Measurements from ENCODE around the gene PTPRS. TPM values are rescaled to one million over a fixed set of nuclear protein-coding genes. Genes with fewer than 3 reads are reported as not detected.

Gene PTPRS
- total and polyA plus RNA-seq, 2 of the 8 experiments (the other 6 are each of a cell fraction or from before 2014, with no cell fraction given), result 96.8 to 223 TPM

- Histone ChIP-seq H3K36me3 (ENCODE audit: control insufficient read depth in 2 of 4, insufficient read depth in 4 of 4, low read length in 3 of 4) (no peaks in the 10 kb centered on the region), H3K18ac (ENCODE audit: extremely low read depth, low read length) (peak overlapping the region; percentile 19; the same call in 1 of the 2 replicates), H2AK5ac (ENCODE audit: low read depth, low read length) (no peak overlapping the region), H3K56ac (replicated peaks; ENCODE audit: insufficient read length, low read depth, low read length) (no peak overlapping the region), H3K4me3 (ENCODE audit: extremely low read depth in 1 of 4, insufficient read depth in 2 of 4, low read depth in 3 of 4, low read length in 4 of 4) (no peak overlapping the region), H2AFZ (ENCODE audit: low read length) (no peak overlapping the region), H3K9me3 (ENCODE audit: insufficient read depth in 2 of 2, low read depth in 1 of 2, low read length in 1 of 2) (peaks cover 4 to 7% of the 10 kb centered on the region in 2 experiments; a peak in 2 of 4 replicates), H4K20me1 (replicated peaks in 1 of 2; ENCODE audit: control insufficient read depth in 1 of 2, insufficient read depth in 2 of 2, low read length in 2 of 2) (no peaks in the 10 kb centered on the region), H4K5ac (ENCODE audit: insufficient read length, low read depth, low read length) (no peak overlapping the region), H3K27ac (ENCODE audit: low read depth, low read length) (no peak overlapping the region), H3K27me3 (replicated peaks in 1 of 4; ENCODE audit: control insufficient read depth in 3 of 4, extremely low read depth in 1 of 4, insufficient read depth in 3 of 4, low read length in 3 of 4) (peaks cover 10 to 21% (median 16%) of the 10 kb centered on the region in 4 experiments), H2BK15ac (ENCODE audit: low read length) (no peak overlapping the region), H2BK20ac (ENCODE audit: low read length) (no peak overlapping the region), H2BK5ac (ENCODE audit: low read depth, low read length) (no peak overlapping the region), H3K79me1 (ENCODE audit: low read depth, low read length) (no peaks in the 10 kb centered on the region), H4K91ac (replicated peaks; ENCODE audit: insufficient read length, low read length) (no peak overlapping the region), H3K79me2 (ENCODE audit: control insufficient read depth in 1 of 2, insufficient read depth in 2 of 2, low read length in 2 of 2) (no peaks in the 10 kb centered on the region), H3K4me2 (ENCODE audit: insufficient read depth in 1 of 2, low read depth in 2 of 2, low read length in 2 of 2) (no peak overlapping the region), H3K23ac (ENCODE audit: insufficient read length) (no peak overlapping the region), H3K9ac (replicated peaks in 1 of 4; ENCODE audit: extremely low read depth in 1 of 4, low read depth in 3 of 4, low read length in 3 of 4) (no peak overlapping the region), H2BK120ac (replicated peaks; ENCODE audit: low read depth, low read length) (no peak overlapping the region), H4K8ac (ENCODE audit: extremely low read depth, insufficient read depth, low read length) (no peak overlapping the region), H3K23me2 (ENCODE audit: low read depth, low read length) (no peaks in the 10 kb centered on the region), H3K4me1 (replicated peaks in 1 of 4; ENCODE audit: control insufficient read depth in 3 of 4, insufficient read depth in 4 of 4, low read length in 3 of 4) (peaks cover 0 to 1% (median 0%) of the 10 kb centered on the region in 4 experiments; a peak in 3 of 7 replicates), H3K4ac (replicated peaks; ENCODE audit: insufficient read length, low read depth, low read length) (no peak overlapping the region), H3K14ac (ENCODE audit: insufficient read length) (no peak overlapping the region), H2BK12ac (ENCODE audit: low read depth, low read length) (no peak overlapping the region)
- no peak for FAIRE-seq
- DNase-seq (ENCODE audit: low read depth in 1 of 2, low spot score in 2 of 2), result no peak
- TF ChIP-seq TBP (IDR thresholded peaks at IDR 0.05; ENCODE audit: low read depth, low read length) (no peak), EZH2 (IDR thresholded peaks at IDR 0.05; ENCODE audit: low read depth, low read length, severe bottlenecking) (no peak), MAX (IDR thresholded peaks at IDR 0.05) (peak; percentile 51; the same call in 1 of the 2 replicates), E2F6 (IDR thresholded peaks at IDR 0.05) (peak; percentile 50; the same call in 1 of the 2 replicates), HDAC6 (IDR thresholded peaks at IDR 0.05; ENCODE audit: low read depth, low read length) (no peak), KDM4A (IDR thresholded peaks at IDR 0.05; ENCODE audit: low read depth, low read length, severe bottlenecking) (no peak)
- POLR2A ChIA-PET (ENCODE audit: partially characterized antibody), result interaction anchor here (0.7 to 0.9 kb wide), 2 partner anchors 10 to 52 kb away, joined by 3 to 4 read pairs; no protein-coding TSS in a partner anchor
- 67% methylated on average over 6 of the region's 6 CpGs; no CpG with 5 or more reads in 1 of the 2 experiments for WGBS, 2 experiments (ENCODE audit: extremely low coverage in 1 of 2, insufficient coverage in 1 of 2, insufficient read length in 1 of 2, insufficient replicate concordance in 2 of 2, low coverage in 1 of 2, low lambda C conversion rate in 2 of 2, missing lambda C conversion rate in 1 of 2)
- CTCF ChIA-PET (ENCODE audit: partially characterized antibody), result interaction anchor here (0.8 kb wide), 1 partner anchor 234 kb away, joined by 4 read pairs; no protein-coding TSS in a partner anchor
Observed at GRCh38 chr19:5345895-5346386, 5.3 kb upstream of the PTPRS start.

Data from H1 (cell line).